Activated T-cell treated with anti-CD3 and anti-CD28 coated beads for 1 hour (primary cell): ENCODE results near the gene DMRTB1.
"Not testable (repeated sequence)": the region's sequence is repeated elsewhere in the genome, so short reads cannot be mapped to it uniquely, and the experiment has no call there.

ENCODE experiments used
- DNase-seq: peaks from one replicate; pipeline ENCODE4 v3.0.0-alpha.2; 2020; ENCODE audit warnings: low read depth

DMRTB1 gene

DNA sequence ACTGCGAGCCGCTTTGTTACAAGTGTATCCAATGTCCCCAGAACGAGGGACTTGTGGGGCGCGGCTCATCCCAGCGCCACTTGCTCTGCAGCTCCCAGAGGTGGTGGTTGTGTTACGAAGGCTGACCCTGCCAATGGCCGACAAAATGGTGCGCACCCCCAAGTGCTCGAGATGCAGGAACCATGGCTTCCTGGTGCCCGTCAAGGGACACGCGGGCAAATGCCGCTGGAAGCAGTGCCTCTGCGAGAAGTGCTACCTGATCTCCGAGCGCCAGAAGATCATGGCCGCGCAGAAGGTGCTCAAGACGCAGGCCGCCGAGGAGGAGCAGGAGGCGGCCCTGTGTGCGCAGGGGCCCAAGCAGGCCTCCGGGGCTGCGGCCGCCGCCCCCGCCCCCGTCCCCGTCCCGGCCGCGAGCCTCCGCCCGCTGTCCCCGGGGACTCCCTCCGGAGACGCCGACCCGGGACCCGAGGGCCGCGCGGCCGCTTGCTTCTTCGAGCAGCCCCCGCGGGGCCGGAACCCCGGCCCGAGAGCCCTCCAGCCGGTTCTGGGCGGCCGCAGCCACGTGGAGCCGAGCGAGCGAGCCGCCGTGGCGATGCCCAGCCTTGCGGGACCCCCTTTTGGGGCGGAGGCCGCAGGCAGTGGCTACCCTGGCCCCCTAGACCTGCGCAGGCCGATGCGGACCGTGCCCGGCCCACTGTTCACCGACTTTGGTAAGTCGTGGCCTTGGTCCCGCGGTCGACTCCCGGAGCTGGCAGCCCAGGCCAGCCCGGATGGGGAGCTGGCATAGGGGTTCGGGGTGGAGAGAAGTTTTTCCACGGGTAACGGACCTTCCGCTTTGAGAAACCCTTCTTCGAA is at the start of gene DMRTB1:
Gene DMRTB1 (plus strand): TSS at position 79 of the 855 bp plus-strand sequence. CDS start 55 bp downstream, at position 134.
- DNase-seq, result no peak

DNA sequence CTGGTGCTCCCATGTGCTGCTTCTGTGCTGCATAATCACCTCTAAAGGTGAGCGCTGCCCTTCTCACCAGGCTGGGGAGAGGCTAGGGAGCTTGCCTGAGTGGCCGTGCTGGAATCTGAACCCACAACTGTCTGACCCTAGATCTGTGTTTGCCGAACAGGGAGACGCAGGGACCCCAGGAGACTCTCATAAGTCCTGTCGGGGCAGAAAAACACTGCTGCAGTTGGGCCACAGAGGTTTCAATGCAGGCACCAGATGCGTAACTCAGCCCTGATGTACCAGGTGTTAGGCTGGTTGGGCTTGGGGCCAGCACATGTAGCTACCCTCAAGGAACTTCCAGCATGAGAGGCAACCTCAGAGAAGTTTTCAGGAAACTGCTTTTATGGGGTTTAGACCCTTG is 49.5 kb upstream of the DMRTB1 start:
- DNase-seq, result no peak

DNA sequence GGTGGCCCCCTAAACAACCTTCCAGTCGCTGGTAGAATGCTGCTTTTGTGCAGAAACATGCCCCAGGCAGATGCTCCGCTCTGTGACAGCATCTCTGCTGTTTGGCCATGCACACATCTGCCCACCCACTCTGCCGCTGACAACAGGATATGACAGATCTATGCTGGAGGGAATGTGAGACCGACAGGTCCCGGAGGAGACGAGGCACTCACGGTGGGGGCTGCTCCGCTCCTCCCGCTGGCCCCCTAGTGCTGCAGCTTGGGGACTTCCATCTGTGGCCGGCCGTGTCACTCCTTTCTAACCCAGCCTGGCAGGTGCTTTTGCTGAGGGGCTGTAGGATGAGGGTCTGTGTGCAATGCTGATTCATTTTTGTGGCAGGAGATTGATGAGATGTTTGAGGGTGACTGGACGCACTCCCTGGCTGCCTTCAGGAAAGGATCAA is 49.1 kb upstream of the DMRTB1 start:
- DNase-seq, result no peak

DNA sequence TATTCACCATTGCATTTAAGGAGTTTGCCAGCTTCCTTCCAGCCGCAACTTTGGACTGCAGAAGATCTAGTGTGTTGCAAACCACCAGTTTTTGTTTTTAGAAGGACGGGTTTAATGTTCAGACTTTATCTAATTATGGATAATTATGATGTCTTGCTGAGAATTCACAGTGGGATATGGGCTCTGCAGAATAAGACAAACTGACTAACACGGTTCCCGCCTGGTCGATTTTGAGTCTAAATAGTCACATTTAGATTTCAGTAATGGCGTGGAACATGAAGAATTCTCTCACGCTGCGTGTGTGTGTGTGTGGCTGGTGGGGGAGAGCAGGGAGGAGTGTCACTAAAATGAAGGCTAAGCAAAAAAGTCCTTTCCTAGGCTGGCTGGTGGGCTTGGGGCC is 48.5 kb upstream of the DMRTB1 start:
- DNase-seq, result no peak

DNA sequence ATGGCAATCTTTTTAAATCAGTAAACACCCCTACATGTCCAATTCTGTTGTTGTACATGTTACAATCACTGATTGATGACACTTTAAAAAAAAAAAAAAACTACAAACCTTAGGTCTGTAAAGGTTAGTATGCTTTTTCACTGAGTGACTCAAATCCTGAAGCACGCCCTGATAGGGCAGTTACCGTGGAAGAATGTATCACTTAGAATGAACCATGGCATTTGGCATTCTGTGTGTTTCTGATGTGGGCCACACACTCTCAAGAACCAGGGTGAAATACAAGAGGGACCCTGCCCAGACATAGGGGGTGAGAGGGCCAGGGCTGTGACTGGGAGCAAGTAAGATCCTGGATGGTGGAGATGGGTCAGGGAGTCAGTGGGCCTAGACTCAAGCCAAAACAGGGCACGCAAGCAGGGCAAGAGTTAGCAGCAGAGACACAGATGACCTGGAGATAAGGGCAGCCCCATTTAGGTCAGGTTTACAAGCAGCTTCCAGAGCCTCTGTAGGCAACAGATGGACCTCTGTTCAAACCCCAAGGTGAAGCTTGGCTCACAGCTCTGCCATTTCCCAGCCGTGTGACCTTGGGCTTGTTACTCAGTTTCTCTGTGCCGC is 47.6 kb upstream of the DMRTB1 start:
- no peak for DNase-seq

DNA sequence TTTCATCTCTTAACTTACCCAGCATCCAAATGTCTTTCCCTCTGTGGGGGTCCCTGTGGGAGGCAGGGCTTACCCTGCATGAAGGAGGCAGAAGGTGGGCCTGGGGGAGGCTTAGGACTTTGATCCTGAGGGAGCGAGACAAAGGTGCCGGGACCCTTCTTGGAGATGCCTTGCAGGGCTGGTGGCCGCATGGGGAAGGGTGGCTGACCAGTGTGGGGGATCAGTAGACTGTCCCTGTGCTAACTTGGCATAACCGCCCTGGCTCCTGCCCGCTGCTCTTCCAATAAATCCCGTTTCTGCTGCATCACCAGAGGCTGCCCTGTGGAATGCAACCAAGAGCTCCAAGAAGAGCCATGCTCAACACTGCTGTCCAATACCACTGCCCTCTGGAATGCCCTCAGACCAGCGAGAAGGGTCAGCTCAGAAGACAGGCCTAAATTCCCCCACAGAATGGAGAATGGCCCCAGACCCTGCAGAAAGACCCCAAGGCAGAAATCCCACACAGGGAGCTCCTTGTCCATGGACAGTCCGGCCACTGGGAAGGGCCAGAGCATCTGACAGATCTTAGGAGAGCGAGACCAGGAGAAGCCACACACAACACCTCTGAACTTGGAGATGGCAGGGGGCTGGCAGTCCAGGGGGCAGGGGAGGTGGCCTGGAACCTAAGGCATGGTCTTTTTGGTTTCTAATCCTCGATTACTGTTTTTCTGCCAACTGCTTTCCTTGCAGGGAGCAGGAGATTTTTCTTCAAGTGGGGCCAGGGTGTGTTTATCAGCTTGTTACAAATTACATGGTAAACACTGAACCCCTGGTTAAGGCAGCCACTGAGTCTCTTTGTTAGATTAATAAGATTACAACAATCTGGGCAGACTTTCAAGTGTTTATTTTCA is 46.7 kb upstream of the DMRTB1 start:
- no peak for DNase-seq

DNA sequence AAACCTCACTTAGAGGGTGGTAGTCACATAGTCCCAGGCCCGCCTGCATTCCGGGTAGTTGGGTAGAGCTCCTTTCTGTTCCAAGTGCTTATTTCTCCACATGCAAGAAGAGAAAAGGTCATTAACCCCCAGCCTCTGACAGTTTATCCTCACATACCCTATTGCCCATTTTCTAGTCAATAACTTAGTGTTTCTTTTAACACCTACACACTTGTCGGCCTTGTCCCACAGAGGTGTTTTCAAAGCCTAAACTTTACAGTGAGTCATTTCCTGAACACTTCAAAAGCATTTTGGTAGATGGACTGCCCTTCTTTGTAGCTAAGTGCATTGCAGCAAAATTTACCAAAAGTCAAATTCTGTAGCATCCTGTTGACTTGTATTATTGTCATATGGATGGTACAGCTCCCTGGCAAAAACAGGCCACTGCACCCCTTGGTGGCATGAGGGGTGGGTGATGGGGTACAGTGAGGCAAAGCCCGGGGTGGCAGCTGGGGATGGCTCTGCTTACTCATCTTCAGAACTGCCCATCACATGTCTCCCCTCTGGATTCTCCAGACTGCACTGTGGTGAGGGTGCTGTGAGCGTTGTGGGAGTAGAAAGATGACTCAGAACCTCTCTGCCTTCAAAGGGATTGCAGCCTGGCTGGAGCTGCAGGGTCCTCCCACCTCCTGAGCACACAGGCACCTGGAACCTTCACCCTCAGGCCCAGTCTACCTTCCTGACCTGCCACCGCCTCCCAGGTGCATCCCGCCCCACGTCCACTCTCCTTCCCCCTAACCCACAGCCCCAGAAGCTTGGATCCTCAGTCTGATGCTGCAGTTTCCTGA is 45.8 kb upstream of the DMRTB1 start:
- peak; percentile 22 for DNase-seq

DNA sequence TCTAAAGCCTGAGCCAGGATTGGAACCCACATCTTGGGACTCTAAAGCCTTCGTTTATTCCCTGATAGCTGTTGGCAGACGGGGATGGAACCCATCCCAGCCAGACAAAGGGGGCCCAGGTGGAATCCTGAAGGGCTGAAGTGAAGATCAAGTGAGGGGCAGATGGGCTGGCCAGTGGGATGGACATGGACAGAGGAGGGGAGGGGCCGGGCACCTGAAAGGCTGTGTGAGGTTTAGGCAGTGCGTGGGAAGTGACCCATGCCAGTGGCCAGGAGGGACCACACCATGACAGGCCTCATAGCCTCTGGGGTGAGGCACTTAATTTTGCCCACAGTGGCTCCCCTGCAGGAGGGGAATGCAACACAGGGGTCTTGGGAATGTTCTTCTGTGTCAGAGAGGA is 44.6 kb upstream of the DMRTB1 start:
- DNase-seq, result no peak

DNA sequence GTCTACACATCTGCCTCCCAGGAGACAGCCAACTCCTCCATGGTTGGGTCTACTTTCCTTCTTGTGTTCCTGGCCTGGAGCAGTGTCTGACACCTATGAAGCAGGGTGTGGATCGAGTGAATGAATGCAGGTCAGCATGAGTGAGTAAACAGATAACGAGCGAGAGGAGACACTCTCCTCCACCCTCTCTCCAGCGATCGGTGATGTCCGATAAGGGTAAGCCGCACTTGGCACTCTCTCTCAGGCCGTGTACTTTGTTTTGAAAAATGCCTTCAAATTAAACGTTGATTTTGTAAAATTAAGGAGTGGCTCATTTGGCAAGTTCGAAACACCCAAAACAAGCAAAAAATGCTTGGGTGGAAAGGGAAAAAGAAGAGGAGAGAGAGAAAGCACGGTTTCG is 43.8 kb upstream of the DMRTB1 start:
- DNase-seq, result no peak

DNA sequence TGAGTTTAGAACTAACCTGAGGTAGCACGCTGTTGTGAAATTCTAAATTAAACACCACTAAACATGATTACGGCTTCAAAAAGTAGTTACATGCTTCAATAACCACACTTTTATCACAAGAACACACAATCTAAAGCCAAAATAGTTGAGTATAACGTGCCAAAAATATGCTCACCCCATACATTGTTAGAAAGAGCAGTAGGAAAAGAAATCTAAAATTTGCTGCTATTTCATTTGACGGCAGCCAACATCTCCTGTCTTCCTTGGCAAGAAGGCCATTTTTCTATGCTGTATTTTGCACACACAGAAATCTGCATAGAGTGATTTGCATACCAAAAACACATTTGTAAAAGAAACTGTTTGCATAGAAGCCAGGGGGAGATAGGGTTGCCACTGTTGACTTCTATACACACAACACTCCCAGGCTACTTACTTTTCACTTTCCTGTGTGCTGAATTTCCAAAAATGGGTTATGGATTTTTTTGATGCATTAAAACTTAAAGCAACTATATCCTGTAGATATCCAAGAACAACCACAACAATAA is 42.9 kb upstream of the DMRTB1 start:
- DNase-seq, result no peak

DNA sequence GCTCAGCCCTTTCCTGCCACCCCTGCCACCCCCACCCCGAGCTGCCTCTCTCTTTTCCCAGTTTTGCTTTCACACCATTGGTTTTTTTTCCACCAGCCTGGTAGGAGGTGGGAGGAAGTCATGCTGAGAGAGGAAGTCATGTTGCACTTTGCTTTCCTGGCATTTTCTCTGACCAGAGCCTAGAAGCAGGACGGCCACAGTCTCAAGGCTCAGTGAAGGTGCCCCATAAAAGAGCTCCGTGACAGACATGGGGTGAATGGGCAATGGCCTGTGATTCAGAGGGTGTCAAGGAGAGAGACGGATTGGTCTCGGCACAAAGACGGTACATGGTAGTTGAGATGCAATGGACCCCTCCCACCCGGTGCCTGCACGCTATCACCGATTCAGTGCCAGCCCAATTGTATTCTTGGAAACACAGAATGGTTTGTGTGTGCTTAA is 42.1 kb upstream of the DMRTB1 start:
- no peak for DNase-seq

DNA sequence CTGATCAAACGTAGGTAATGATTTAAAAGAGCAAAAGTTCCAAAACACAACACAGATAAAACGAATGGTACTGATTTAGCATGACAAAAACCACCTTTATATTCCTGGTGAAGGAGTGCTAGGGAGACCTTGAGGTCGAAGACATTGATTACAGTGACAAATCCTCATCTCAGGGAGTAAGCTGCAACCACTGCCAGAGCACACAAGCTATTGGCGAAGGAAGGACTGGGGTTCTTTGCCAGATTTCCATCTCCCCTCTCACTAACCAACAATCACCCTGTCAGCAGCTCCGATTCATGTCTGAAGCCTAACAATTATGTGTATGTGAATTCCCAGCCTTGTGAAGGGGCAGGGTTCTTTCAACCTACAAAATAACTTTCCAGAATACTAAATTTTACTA is 40.2 kb upstream of the DMRTB1 start:
- DNase-seq, result no peak

DNA sequence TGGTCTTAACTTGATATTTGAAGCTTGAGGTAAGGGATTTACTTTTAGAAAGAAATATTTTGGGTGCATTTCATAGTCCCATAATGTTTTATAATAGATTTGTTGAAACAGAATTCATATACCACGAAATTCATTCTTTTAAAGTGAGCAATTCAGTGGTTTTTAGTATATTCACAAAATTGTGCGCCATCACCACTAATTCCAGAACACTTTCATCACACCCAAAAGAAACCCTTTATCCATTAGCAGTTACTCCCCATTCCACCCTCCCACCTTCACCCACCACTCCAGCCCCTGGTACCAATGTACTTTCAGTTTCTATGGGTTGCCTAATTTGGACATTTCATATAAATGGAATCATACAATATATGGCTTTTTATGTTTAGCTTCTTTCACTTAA is 38.9 kb upstream of the DMRTB1 start:
- DNase-seq, result no peak

DNA sequence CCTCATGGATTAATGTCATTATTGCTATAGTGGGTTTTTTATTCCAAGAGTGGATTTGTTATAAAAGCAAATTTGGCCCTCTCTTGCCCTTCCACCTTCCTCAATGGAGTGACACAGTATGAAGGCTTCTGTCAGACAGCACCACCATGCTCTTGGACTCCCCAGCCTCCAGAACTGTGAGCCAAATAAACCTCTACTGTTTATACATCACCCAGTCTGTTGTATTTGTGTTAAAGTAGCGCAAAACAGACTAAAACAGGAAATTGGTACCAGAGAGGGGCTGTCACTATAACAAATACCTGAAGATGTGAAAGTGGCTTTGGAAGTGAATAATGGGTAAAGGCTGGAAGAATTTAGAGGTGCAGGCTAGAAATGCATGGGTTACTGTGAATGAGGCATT is 38.0 kb upstream of the DMRTB1 start:
- DNase-seq, result no peak

DNA sequence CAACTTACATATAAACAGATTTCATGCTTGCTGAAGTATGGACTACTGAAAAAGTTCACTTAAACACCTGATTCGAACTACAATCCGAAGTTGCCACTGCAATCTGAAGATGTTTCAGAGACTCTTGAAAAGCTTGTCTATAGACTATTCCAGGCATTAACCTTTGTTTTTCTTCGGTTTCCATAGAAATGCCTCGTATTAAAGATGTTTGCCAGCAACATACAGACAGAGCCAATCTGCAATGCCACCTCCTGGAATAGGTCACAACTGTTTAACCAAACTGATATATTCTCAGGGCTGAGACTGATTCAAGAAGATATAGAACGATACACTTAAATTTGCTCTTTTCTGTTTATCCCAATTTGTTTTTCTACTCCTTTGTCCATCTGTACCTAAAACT is 28.9 kb upstream of the DMRTB1 start:
- DNase-seq, result no peak

DNA sequence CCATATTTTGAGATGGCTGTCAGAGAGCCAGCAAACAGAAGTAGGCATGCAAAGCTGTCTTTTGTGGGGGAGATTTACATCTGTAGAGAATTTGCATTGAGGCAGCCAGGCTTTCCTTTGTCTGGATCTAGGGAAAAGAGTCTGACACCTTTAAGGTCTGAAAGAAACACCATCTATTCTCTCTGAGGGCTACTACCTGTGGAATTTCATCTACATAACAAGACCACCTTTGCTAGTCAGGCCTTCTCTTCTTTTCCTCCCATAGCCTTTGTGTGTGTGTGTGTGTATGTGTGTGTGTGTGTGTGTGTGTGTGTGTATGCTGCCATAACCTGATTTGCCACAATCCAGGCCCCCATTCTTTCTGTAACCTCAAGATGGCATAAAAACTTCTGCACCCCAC is 28.4 kb upstream of the DMRTB1 start:
- DNase-seq, result no peak

DNA sequence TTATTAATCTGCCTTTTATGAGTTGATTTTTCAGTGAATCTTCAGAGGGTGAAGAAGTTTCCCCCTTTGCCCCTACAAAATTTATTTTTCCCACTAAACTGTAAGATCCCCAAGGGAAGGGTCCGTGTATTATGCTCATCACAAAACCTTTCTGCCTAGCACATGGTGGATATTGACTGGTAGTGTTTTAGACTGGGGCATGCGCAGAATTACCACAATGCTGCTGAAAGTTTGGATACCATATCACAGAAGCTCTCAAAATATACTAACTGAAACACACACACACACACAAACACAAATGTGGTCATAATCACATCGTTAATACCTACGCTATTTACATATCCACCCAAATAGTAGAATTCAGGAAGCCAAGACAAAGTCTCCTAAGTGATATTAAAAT is 28.0 kb upstream of the DMRTB1 start:
- no peak for DNase-seq

DNA sequence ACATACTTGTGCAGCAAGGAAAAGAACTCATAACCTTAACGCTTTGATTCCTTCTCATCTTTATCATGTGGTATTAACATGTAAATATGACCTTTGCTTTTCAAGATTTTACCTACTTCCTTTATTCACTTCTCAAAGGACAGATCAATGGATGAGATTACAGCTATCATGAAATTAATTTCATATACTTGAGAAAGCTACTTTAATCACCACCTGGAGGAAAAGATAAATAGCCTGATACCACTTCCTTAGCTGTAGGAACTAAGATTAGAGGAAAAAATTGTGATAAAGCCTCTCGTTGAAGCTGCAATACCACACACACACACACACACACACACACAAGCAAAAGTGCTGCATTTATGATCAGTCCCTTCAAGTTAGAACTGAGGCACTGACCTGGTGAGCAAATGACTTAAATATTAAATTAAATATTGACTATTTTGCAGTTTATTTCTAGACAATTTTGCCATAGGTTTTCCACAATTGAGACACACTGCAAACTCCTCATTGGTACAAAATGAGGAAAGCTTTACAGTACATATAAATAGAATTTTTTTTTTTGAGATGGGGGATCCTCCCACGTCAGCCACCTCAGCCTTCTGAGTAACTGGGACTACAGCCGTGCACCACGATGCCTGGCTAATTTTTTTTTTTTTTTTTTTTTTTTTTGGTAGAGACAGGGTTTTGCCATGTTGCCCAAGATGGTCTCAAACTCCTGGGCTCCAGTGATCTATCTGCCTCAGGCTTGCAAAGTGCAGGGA is 27.2 kb upstream of the DMRTB1 start:
- no peak for DNase-seq

DNA sequence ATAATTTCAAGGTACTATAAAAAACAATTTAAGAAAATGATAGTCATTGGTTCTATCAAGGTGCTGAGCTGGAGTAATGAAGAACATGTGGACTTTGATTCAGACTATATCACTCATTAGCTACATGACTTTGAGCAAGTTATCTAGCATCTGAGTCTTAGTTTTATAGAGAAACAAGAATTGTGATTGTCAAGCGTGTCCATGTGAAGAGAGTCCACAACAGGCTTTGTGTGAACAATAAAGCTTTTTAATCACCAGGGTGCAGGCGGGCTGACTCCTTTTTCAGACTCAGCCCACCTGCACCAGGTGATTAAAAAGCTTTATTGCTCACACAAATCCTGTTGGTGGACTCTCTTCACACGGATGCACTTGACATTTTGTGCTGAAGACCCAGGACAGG is 26.6 kb upstream of the DMRTB1 start:
- DNase-seq, result no peak

DNA sequence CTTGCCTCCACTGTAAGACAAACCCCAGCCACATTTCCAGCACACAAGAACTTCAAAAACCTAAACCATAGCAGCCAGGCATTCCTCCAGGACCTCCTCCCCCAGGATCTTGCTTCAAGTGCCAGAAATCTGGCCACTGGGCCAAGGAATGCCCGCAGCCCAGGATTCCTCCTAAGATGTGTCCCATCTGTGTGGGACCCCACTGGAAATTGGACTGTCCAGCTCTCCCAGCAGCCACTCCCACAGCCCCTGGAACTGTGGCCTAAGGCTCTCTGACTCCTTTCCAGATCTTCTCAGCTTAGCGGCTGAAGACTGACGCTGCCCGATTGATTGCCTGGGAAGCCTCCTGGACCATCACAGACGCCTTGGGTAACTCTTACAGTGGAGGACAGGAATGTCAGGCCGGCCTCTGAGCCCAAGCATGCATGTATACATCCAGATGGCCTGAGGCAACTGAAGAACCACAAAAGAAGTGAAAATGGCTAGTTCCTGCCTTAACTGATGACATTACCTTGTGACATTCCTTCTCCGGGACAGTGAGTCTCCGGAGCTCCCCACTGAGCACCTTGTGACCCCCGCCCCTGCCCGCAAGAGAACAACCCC is 24.7 kb upstream of the DMRTB1 start:
- not testable (repeated sequence) for DNase-seq
